H1 (cell line): Measurements from ENCODE around the gene FHIT. TPM values are rescaled to one million over a fixed set of nuclear protein-coding genes. Genes with fewer than 3 reads are reported as not detected.

Experiments used
- ATF2 ChIP-seq: IDR thresholded peaks from 2 replicates; pipeline ENCODE4 v1.6.1; 2012; ENCODE audit warnings: low read length, inconsistent platforms
- CHD1 ChIP-seq: IDR thresholded peaks from 2 replicates; pipeline ENCODE4 v1.6.1; 2012; ENCODE audit warnings: low read depth, low read length, improper control_type of control experiment
- GABPA ChIP-seq: IDR thresholded peaks from 2 replicates; pipeline ENCODE4 v1.6.1; 2011; ENCODE audit warnings: mild to moderate bottlenecking, low read length, moderate library complexity, borderline replicate concordance; ENCODE audit not compliant: insufficient read depth
- KDM4A ChIP-seq: IDR thresholded peaks from one replicate; pipeline ENCODE4 v1.7.1; 2012; ENCODE audit warnings: low read depth, mild to moderate bottlenecking, moderate library complexity, low read length, inconsistent platforms; ENCODE audit not compliant: severe bottlenecking
- SIN3A ChIP-seq, 2 experiments: IDR thresholded peaks in 1 of 2; conservative IDR thresholded peaks in 1 of 2; 2 replicates each; pipeline ENCODE4 v1.6.1; 2011 to 2012; ENCODE audit warnings: low read length in 2 of 2, improper control_type of control experiment in 1 of 2, low read depth in 1 of 2, mild to moderate bottlenecking in 1 of 2
- polyA plus RNA-seq, 7 experiments: library from polyadenylated mRNA; depleted of rRNA in 3 of 7; stranded (reverse) in 5 of 7; unstranded in 2 of 7; fragments of >200 nt in 5 of 7; fragments of 200-250 nt in 2 of 7; gene quantifications; 1 replicate in 5 of 7; 2 replicates in 1 of 7; 4 replicates in 1 of 7; pipeline versions ENCODE4 v1.2.1 to v1.2.3, GENCODE V29; 2011 to 2013; ENCODE audit warnings: missing spikeins in 2 of 7, mixed read lengths in 2 of 7
- total RNA-seq: library from RNA; stranded (reverse); fragmentation: NEBNext Ultra II Directional; extraction: Animal tissue kit (Norgen Biotek cat#: 25700); gene quantifications from 2 replicates; pipeline ENCODE4 v1.2.1, GENCODE V29; 2021

The FHIT gene
- total and polyA plus RNA-seq, 2 of the 8 experiments (the other 6 are each of a cell fraction or from before 2014, with no cell fraction given): 1.2 to 3.2 TPM

DNA sequence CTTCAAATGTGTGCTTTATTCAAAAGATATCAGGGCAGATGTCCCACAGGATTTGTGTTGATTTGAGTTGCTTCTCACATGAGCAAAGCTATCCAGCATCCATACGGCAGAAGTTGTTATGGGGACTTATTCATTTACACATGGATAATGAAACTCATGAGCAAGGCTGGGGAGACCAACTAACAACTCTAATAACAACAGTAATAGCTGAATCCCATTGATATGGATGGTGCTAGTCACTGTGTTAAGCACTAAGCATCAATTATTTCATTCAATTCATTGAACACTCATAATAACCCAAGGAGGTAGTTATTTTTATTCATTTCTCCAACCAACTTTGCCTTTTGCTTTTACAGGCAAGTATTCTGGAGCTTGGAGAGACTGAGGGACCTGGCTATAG lies 1107.2 kb downstream of the FHIT start (continued):
- TF ChIP-seq SIN3A (conservative IDR thresholded peaks at IDR 0.05 in 1 of 2, IDR thresholded peaks at IDR 0.05 in 1 of 2; ENCODE audit: low read depth in 1 of 2, low read length in 2 of 2): no peak
- TF ChIP-seq KDM4A: no peak
- no peak for TF ChIP-seq GABPA
- no peak for TF ChIP-seq ATF2
- no peak for TF ChIP-seq CHD1
